Measurements from ENCODE around the gene TLE2. TPM values are rescaled to one million over a fixed set of nuclear protein-coding genes. Genes with fewer than 3 reads are reported as not detected.

Gene TLE2
- total RNA-seq, 1 experiment from 2014 or later, result 13.7 TPM

DNA sequence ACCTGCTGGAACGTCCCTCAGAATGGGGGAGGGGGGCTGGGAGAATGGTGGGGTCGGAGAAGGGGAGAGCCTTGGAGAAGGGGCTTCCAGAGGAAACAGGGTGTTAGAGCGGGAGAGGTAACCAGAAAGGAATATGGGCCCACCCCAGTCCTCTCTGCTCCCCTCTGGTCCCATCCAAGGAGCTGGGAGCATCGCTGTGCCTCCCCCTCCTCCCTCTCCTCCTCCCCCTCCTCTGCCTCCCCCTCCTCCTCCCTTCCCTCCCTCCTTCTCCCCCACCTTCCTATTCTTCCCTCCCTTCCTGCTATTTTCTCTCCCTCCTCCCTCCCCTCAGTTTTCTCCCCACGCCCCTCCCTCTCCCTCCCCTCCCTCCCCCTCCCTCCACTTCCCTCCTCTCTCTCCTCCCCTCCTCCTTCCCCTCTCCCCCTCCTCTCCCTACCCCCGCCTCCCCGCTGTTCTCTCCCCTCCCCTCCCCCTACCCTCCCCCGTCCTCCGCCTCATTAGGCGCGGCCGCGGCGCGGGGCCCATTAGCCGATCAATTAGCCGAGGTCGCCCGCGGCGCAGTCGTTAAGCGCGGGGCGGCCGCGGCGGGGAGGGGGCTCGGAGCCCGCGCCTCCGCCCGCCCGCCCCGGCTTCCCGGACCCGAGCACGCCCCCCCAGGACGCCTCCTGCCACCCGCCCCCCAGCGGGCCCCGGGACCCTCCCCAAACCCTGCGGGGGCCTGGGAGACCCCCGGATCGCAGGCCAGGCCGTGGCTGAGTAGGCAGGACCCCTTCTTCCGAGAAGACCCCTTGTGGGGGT lies 17.8 kb upstream of the TLE2 start:
- no peaks in the 10 kb centered on the region for H3K9me2 ChIP-seq (ENCODE audit: insufficient read depth)
- no TSS peak for BruUV-seq (replicated peaks)
- no peaks in the 10 kb centered on the region for H4K20me1 ChIP-seq (ENCODE audit: insufficient read depth)
- no peaks in the 10 kb centered on the region for H3K27me3 ChIP-seq (ENCODE audit: insufficient read depth, low read depth)
- H3K79me2 ChIP-seq (ENCODE audit: low read depth), result no peaks in the 10 kb centered on the region
- no peaks in the 10 kb centered on the region for H3K9me3 ChIP-seq (ENCODE audit: insufficient read depth, low read depth)
- peak overlapping the region; percentile 33; the same call in 1 of the 2 replicates for H3K4me3 ChIP-seq
- no peaks in the 10 kb centered on the region for H3K4me1 ChIP-seq (replicated peaks; ENCODE audit: insufficient read depth)
- H2AFZ ChIP-seq, result no peak overlapping the region
- H3K36me3 ChIP-seq (ENCODE audit: low read depth), result no peaks in the 10 kb centered on the region
- POLR2A ChIA-PET (ENCODE audit: unreplicated experiment), result no interaction called here
- intact Hi-C loops (cut with micrococcal nuclease; ENCODE audit: unreplicated experiment), result no loop called here
- H3K4me2 ChIP-seq, result peak overlapping the region; percentile 64
- no peak overlapping the region for H3K27ac ChIP-seq
- H3F3A ChIP-seq (ENCODE audit: insufficient read depth, low read depth), result no peaks in the 10 kb centered on the region
- CTCF ChIA-PET, result no interaction called here
- no peak for DNase-seq
- no peak for TF ChIP-seq EZH2 (IDR thresholded peaks at IDR 0.05; ENCODE audit: low read depth)
- TF ChIP-seq, protein P1, sequence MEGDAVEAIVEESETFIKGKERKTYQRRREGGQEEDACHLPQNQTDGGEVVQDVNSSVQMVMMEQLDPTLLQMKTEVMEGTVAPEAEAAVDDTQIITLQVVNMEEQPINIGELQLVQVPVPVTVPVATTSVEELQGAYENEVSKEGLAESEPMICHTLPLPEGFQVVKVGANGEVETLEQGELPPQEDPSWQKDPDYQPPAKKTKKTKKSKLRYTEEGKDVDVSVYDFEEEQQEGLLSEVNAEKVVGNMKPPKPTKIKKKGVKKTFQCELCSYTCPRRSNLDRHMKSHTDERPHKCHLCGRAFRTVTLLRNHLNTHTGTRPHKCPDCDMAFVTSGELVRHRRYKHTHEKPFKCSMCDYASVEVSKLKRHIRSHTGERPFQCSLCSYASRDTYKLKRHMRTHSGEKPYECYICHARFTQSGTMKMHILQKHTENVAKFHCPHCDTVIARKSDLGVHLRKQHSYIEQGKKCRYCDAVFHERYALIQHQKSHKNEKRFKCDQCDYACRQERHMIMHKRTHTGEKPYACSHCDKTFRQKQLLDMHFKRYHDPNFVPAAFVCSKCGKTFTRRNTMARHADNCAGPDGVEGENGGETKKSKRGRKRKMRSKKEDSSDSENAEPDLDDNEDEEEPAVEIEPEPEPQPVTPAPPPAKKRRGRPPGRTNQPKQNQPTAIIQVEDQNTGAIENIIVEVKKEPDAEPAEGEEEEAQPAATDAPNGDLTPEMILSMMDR (conservative IDR thresholded peaks at IDR 0.05), result no peak

GRCh38 chr19:3045885-3046697 lies 17.0 kb upstream of the TLE2 start:
- H3K79me2 ChIP-seq (ENCODE audit: low read depth), result no peaks in the 10 kb centered on the region
- H3F3A ChIP-seq (ENCODE audit: insufficient read depth, low read depth), result no peaks in the 10 kb centered on the region
- H3K27me3 ChIP-seq (ENCODE audit: insufficient read depth, low read depth), result no peaks in the 10 kb centered on the region
- H3K4me3 ChIP-seq, result no peak overlapping the region
- H3K4me2 ChIP-seq, result no peak overlapping the region
- no peaks in the 10 kb centered on the region for H3K9me2 ChIP-seq (ENCODE audit: insufficient read depth)
- H2AFZ ChIP-seq, result no peak overlapping the region
- no peaks in the 10 kb centered on the region for H3K36me3 ChIP-seq (ENCODE audit: low read depth)
- TF ChIP-seq, protein P1 (conservative IDR thresholded peaks at IDR 0.05), result no peak
- no peak for TF ChIP-seq EZH2 (IDR thresholded peaks at IDR 0.05; ENCODE audit: low read depth)
- no peaks in the 10 kb centered on the region for H3K9me3 ChIP-seq (ENCODE audit: insufficient read depth, low read depth)
- ChIA-PET POLR2A (ENCODE audit: unreplicated experiment) (no interaction called here), CTCF (no interaction called here)
- DNase-seq, result no peak
- intact Hi-C loops (cut with micrococcal nuclease; ENCODE audit: unreplicated experiment), result no loop called here
- H3K4me1 ChIP-seq (replicated peaks; ENCODE audit: insufficient read depth), result no peaks in the 10 kb centered on the region
- H4K20me1 ChIP-seq (ENCODE audit: insufficient read depth), result no peaks in the 10 kb centered on the region
- no TSS peak for BruUV-seq (replicated peaks)
- no peak overlapping the region for H3K27ac ChIP-seq

- ChIA-PET POLR2A (ENCODE audit: unreplicated experiment) (no interaction called here), CTCF (no interaction called here)
- no peaks in the 10 kb centered on the region for H3K9me2 ChIP-seq (ENCODE audit: insufficient read depth)
- no peaks in the 10 kb centered on the region for H4K20me1 ChIP-seq (ENCODE audit: insufficient read depth)
- no peaks in the 10 kb centered on the region for H3F3A ChIP-seq (ENCODE audit: insufficient read depth, low read depth)
- H3K36me3 ChIP-seq (ENCODE audit: low read depth), result no peaks in the 10 kb centered on the region
- BruUV-seq (replicated peaks), result no TSS peak
- TF ChIP-seq EZH2 (IDR thresholded peaks at IDR 0.05; ENCODE audit: low read depth), result no peak
- TF ChIP-seq, protein P1 (conservative IDR thresholded peaks at IDR 0.05), result no peak
- H3K4me3 ChIP-seq, result no peak overlapping the region
- H3K79me2 ChIP-seq (ENCODE audit: low read depth), result no peaks in the 10 kb centered on the region
- no peak overlapping the region for H3K4me2 ChIP-seq
- no peaks in the 10 kb centered on the region for H3K4me1 ChIP-seq (replicated peaks; ENCODE audit: insufficient read depth)
- H2AFZ ChIP-seq, result no peak overlapping the region
- DNase-seq, result no peak
- no peaks in the 10 kb centered on the region for H3K9me3 ChIP-seq (ENCODE audit: insufficient read depth, low read depth)
- no peak overlapping the region for H3K27ac ChIP-seq
- intact Hi-C loops (cut with micrococcal nuclease; ENCODE audit: unreplicated experiment), result no loop called here
- no peaks in the 10 kb centered on the region for H3K27me3 ChIP-seq (ENCODE audit: insufficient read depth, low read depth)
These were observed 16.1 kb upstream of the TLE2 start for GRCh38 chr19:3045191-3045590.

Measured in PC-9 (cell line).